ENCODE data around the gene S100A5. TPM values are rescaled to one million over a fixed set of nuclear protein-coding genes. Genes with fewer than 3 reads are reported as not detected.

The S100A5 gene
- total and polyA plus RNA-seq, 9 of the 15 experiments (the other 6 are each of a cell fraction or from before 2014, with no cell fraction given): 0.56 to 1.4 (median 0.64) TPM; not detected in 5

- TF ChIP-seq NRF1 (conservative IDR thresholded peaks at IDR 0.05 in 1 of 2, IDR thresholded peaks at IDR 0.05 in 1 of 2): peak; percentile 29 to 43; a peak in 2 of 4 replicates
- no peak for TF ChIP-seq HNRNPLL (IDR thresholded peaks at IDR 0.05; ENCODE audit: low read depth, low read length, poor library complexity, severe bottlenecking)
- TF ChIP-seq GTF2E2 (tag; IDR thresholded peaks at IDR 0.05): no peak
- peak; percentile 66; the same call in 1 of the 2 replicates for TF ChIP-seq ATF7 (IDR thresholded peaks at IDR 0.05)
- no peak for TF ChIP-seq CEBPZ (IDR thresholded peaks at IDR 0.05; ENCODE audit: borderline replicate concordance, low read depth, low read length)
- no peak for TF ChIP-seq ZNF778 (CRISPR knock-in tag; IDR thresholded peaks at IDR 0.05)
- TF ChIP-seq, protein P1, sequence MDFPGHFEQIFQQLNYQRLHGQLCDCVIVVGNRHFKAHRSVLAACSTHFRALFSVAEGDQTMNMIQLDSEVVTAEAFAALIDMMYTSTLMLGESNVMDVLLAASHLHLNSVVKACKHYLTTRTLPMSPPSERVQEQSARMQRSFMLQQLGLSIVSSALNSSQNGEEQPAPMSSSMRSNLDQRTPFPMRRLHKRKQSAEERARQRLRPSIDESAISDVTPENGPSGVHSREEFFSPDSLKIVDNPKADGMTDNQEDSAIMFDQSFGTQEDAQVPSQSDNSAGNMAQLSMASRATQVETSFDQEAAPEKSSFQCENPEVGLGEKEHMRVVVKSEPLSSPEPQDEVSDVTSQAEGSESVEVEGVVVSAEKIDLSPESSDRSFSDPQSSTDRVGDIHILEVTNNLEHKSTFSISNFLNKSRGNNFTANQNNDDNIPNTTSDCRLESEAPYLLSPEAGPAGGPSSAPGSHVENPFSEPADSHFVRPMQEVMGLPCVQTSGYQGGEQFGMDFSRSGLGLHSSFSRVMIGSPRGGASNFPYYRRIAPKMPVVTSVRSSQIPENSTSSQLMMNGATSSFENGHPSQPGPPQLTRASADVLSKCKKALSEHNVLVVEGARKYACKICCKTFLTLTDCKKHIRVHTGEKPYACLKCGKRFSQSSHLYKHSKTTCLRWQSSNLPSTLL (IDR thresholded peaks at IDR 0.05): no peak
- TF ChIP-seq, protein P2, sequence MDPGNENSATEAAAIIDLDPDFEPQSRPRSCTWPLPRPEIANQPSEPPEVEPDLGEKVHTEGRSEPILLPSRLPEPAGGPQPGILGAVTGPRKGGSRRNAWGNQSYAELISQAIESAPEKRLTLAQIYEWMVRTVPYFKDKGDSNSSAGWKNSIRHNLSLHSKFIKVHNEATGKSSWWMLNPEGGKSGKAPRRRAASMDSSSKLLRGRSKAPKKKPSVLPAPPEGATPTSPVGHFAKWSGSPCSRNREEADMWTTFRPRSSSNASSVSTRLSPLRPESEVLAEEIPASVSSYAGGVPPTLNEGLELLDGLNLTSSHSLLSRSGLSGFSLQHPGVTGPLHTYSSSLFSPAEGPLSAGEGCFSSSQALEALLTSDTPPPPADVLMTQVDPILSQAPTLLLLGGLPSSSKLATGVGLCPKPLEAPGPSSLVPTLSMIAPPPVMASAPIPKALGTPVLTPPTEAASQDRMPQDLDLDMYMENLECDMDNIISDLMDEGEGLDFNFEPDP (CRISPR knock-in tag; IDR thresholded peaks at IDR 0.05): no peak
- TF ChIP-seq HDGF (IDR thresholded peaks at IDR 0.05): 0 out of 2 replicates have a peak, but pooled peaks have one; percentile 19
- TF ChIP-seq PCBP1 (IDR thresholded peaks at IDR 0.05; ENCODE audit: low read depth, low read length, poor library complexity, severe bottlenecking): no peak
- no peak for TF ChIP-seq NFIX (CRISPR knock-in tag; IDR thresholded peaks at IDR 0.05; ENCODE audit: low read depth)
- no peak for TF ChIP-seq CBX8 (IDR thresholded peaks at IDR 0.05; ENCODE audit: borderline replicate concordance, extremely low read depth, low read depth, low read length, poor library complexity, severe bottlenecking)
- TF ChIP-seq TCFL5 (CRISPR knock-in tag; conservative IDR thresholded peaks at IDR 0.05): no peak
- no peak for TF ChIP-seq THRAP3 (IDR thresholded peaks at IDR 0.05; ENCODE audit: borderline replicate concordance)
- TF ChIP-seq CHAMP1 (IDR thresholded peaks at IDR 0.05): no peak
- TF ChIP-seq DIDO1 (tag; IDR thresholded peaks at IDR 0.05; ENCODE audit: low read depth): peak; percentile 53; the same call in 1 of the 2 replicates
Measured at GRCh38 chr1:153566414-153567371, 26.0 kb upstream of the S100A5 start (continued).

Data from K562 (cell line).